Astrocyte of the cerebellum (primary cell): ENCODE measurements around the gene JPH2.

Experiments used
- DNase-seq: peaks from one replicate; pipeline ENCODE4 v3.0.0-alpha.2; 2011; ENCODE audit warnings: low read depth
- H3K4me3 ChIP-seq: 2 replicates; pipeline ENCODE4 v1.5.1; 2011; ENCODE audit warnings: mild to moderate bottlenecking, low read depth, low read length, moderate library complexity
- in situ Hi-C: cut with HindIII; loops from 2 replicates; pipeline ENCODE4 v1.10.0; 2017; ENCODE audit warnings: low sequenced_read_pairs
- TF ChIP-seq, protein P1 (sequence below): IDR thresholded peaks from 2 replicates; pipeline ENCODE4 v1.5.1; 2012; ENCODE audit warnings: low read length, low read depth, moderate library complexity, mild to moderate bottlenecking; ENCODE audit errors: missing control alignments

JPH2 gene

DNA sequence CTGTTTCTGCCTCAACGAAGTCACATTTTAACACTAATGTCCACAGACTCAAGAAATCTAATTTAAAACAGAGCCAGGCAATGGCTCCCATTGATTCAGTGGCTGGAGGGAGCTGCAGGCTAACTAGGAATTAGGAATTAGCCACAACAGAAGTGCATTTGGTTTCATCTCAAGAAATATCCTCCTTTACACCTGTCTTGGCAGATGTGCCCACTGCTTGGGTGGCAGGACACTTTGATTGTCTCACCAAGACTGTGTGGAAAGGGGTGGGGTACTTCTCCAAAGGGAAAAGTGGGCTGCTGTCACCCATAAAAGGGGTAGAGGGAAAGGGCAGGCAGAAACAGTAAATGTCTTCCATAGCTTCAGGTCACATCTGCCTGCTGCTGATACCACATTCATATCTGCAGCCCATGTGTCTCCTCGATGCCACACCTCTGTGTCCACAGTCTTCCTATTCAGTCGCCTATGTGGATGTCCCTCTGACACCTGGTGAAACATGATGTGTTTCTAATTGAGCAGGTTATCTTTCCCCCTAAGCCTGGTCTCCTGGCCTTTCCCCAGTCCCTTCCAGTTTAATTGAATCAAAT is 34.5 kb upstream of the JPH2 start:
- DNase-seq = no peak
- TF ChIP-seq, protein P1, sequence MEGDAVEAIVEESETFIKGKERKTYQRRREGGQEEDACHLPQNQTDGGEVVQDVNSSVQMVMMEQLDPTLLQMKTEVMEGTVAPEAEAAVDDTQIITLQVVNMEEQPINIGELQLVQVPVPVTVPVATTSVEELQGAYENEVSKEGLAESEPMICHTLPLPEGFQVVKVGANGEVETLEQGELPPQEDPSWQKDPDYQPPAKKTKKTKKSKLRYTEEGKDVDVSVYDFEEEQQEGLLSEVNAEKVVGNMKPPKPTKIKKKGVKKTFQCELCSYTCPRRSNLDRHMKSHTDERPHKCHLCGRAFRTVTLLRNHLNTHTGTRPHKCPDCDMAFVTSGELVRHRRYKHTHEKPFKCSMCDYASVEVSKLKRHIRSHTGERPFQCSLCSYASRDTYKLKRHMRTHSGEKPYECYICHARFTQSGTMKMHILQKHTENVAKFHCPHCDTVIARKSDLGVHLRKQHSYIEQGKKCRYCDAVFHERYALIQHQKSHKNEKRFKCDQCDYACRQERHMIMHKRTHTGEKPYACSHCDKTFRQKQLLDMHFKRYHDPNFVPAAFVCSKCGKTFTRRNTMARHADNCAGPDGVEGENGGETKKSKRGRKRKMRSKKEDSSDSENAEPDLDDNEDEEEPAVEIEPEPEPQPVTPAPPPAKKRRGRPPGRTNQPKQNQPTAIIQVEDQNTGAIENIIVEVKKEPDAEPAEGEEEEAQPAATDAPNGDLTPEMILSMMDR = no peak
- H3K4me3 ChIP-seq = no peak overlapping the region
- in situ Hi-C loops = no loop called here

DNA sequence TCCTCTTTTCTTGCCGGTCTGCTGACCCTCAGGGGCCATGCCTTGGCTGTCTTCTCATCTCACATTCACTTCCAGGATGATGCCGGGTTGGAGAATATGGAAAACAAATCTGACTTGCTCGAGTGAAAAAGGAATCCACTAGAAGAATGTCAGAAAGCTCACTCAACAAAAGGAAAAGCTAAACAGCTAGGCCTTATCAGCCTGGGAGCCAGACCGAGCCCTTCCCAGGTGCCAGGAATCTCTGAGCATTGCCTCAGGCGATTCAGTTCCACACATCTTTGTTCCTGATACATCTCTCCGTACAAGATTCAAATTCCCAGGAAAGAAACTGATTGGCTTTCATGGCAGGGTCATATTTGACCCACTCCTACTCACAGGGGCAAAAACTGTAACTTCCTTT is 32.8 kb upstream of the JPH2 start:
- no peak overlapping the region for H3K4me3 ChIP-seq
- DNase-seq = no peak
- TF ChIP-seq, protein P1 = no peak
- in situ Hi-C loops = no loop called here

DNA sequence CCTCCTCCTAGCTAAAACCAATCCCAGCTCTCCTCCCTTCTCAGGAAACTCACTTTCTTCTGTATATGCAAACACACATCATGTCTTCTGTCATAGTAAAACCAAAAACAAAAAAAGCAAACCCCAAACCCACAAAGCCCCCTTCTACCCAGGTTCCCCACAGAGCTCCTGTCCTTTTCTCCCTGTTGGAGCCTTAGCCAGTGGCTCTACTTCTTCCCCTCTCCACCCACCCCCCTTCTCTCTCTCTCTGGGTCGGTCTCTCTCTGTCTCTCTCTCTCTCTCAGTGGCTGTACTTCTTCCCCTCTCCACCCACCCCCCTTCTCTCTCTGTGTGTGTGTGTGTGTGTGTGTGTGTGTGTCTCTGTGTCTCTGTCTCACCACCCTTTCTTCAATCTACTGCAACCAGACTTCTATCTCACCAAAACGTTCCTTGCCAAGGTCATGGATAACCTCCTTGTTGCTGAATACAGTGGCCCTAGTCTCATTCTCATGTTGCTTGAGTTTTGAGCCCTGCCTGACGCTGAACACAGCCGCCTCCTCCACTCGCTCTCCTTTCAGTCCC is 32.3 kb upstream of the JPH2 start:
- TF ChIP-seq, protein P1 = no peak
- H3K4me3 ChIP-seq = no peak overlapping the region
- DNase-seq = no peak
- in situ Hi-C loops = no loop called here

DNA sequence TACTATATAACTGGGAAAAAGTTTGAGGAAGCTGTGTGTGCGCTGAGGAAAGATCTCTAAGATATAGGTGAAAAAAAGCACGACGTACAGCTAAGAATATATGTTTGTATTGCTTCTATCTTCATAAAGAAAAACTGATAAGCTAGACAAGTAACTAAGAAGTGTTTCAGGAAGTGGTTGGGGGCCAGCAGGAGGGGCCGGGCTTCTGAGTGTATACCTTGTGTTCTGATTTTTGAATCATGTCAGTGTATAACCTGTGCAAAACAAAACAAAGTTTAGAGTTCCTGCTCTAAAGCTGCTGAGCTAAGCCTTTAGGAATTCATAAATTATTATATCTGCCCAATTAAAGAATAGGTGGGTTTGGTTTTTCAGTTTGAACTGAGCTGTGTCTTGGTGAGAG is 31.5 kb upstream of the JPH2 start:
- DNase-seq = no peak
- in situ Hi-C loops = no loop called here
- H3K4me3 ChIP-seq = no peak overlapping the region
- TF ChIP-seq, protein P1 = no peak

DNA sequence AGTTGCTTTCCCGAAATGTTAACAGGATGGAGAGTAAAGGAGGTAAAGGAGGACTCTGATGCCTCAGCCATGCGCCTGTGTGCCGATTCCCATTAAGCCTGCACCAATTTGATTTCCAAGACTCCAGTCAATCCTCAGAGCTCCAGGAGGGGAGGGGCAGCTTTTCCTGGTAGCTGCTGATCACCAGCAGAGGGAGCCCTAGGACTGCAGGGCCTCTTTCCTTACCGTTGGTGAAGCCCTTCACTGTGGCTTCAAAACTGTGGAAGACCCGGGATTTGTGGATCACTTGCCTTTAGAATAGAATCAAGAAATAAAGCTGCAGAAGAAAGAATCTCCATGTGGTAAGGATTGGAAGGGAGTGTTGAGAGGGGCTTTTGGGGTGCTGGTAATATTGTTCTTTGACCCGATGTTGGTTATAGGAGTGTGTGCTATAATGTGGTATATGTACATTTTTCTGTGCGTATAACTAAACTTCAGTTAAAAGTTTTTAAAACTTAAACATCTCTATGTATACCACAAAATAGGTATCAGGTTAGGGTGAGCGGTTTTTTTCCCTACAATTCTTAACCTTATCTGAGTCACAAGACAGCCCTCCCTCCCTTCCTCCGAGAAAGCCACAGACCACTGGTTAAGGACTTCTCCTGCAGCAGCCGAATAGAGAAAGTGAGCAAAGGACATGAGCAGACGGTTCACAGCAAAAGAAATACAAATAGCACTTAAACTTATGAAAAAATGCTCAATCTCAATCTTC is 30.5 kb upstream of the JPH2 start:
- H3K4me3 ChIP-seq = no peak overlapping the region
- TF ChIP-seq, protein P1 = peak; percentile 96
- in situ Hi-C loops = no loop called here
- DNase-seq = peak; percentile 48

DNA sequence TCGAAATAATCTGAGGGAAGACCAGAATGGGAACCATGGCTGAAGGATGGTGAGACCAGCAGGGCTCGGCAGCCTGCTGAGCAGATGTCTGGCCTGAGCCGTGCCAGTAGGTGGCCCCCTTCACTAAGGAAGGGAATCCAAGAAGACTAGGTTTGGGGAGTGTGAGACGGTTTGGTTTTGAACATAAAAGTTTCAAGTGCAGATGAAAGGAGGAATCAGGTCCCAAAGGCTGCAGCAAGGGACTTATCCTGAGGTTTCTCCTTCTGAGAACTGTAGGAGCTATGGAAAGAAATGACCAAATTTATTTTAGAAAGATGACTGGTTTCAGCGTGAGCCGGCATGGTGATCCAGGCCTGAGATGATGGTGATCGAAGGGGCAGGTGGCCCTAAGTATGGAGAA is 28.1 kb upstream of the JPH2 start:
- TF ChIP-seq, protein P1 = peak; percentile 93
- no peak for DNase-seq
- no peak overlapping the region for H3K4me3 ChIP-seq
- in situ Hi-C loops = no loop called here
